ENCODE measurements around the gene PACS2.

The PACS2 gene

DNA sequence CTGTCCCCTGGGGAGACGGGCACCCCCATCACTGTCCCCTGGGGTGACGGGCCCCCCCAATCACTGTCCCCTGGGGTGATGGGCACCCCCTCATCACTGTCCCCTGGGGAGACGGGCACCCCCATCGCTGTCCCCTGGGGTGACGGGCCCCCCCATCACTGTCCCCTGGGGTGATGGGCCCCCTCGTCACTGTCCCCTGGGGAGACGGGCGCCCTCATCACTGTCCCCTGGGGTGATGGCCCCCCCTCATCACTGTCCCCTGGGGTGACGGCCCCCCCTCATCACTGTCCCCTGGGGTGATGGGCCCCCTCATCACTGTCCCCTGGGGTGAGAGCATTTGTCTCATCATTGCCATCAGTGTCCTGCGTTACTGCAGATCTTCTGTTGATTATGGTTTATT is 38.6 kb downstream of the PACS2 start:
- no peak for TF ChIP-seq EZH2phosphoT487 (IDR thresholded peaks at IDR 0.05; ENCODE audit: borderline replicate concordance)
- TF ChIP-seq, protein P1, sequence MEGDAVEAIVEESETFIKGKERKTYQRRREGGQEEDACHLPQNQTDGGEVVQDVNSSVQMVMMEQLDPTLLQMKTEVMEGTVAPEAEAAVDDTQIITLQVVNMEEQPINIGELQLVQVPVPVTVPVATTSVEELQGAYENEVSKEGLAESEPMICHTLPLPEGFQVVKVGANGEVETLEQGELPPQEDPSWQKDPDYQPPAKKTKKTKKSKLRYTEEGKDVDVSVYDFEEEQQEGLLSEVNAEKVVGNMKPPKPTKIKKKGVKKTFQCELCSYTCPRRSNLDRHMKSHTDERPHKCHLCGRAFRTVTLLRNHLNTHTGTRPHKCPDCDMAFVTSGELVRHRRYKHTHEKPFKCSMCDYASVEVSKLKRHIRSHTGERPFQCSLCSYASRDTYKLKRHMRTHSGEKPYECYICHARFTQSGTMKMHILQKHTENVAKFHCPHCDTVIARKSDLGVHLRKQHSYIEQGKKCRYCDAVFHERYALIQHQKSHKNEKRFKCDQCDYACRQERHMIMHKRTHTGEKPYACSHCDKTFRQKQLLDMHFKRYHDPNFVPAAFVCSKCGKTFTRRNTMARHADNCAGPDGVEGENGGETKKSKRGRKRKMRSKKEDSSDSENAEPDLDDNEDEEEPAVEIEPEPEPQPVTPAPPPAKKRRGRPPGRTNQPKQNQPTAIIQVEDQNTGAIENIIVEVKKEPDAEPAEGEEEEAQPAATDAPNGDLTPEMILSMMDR (conservative IDR thresholded peaks at IDR 0.05; ENCODE audit: low read length), result no peak
- H3K36me3 ChIP-seq (ENCODE audit: insufficient read depth, low read length), result peaks cover 8% of the 10 kb centered on the region; the same call in 1 of the 2 replicates
- no peak overlapping the region for H3K4me2 ChIP-seq (ENCODE audit: low read depth, low read length, poor library complexity, severe bottlenecking)
- H3K4me3 ChIP-seq (ENCODE audit: low read length, poor library complexity, severe bottlenecking), result no peak overlapping the region
- H3K9me3 ChIP-seq (ENCODE audit: insufficient read depth, low read depth, low read length), result no peaks in the 10 kb centered on the region
- H3K9me2 ChIP-seq (replicated peaks; ENCODE audit: low read depth, low read length), result no peaks in the 10 kb centered on the region
- no peaks in the 10 kb centered on the region for H3F3A ChIP-seq (ENCODE audit: low read depth)
- H4K20me1 ChIP-seq (ENCODE audit: insufficient read depth, low read length, poor library complexity, severe bottlenecking), result peaks cover 4% of the 10 kb centered on the region
- H3K9ac ChIP-seq (ENCODE audit: low read depth, low read length, poor library complexity, severe bottlenecking), result no peak overlapping the region
- peaks cover 4% of the 10 kb centered on the region for H3K4me1 ChIP-seq (ENCODE audit: insufficient read depth, low read length, poor library complexity, severe bottlenecking)
- H2AFZ ChIP-seq (ENCODE audit: low read length), result no peak overlapping the region
- H3K27me3 ChIP-seq (ENCODE audit: insufficient read depth, low read length, poor library complexity, severe bottlenecking), result no peaks in the 10 kb centered on the region
- H3K79me2 ChIP-seq (ENCODE audit: insufficient read depth, low read length), result no peaks in the 10 kb centered on the region

DNA sequence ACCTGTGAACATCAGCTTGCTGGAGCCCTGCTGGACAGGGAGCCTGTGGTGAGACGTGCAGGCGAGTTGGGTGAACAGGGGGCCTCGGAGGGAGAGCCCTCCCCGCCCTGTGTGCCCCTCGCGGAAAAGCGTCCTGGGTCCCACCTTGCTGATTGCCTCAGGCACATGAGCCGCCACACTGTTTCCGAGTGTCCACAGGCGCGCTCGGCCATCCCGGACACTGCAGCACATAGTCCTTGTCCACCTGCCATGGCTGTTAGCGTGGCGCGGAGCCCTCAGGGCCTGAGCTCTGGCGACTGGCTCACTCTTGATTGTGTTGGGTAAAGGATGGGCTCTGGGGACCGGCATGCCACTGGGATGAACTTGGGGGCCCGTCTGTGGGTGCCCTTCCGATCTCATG is 40.0 kb downstream of the PACS2 start:
- Histone ChIP-seq H3K79me2 (ENCODE audit: insufficient read depth, low read length) (no peaks in the 10 kb centered on the region), H4K20me1 (ENCODE audit: insufficient read depth, low read length, poor library complexity, severe bottlenecking) (peaks cover 4% of the 10 kb centered on the region), H3K27me3 (ENCODE audit: insufficient read depth, low read length, poor library complexity, severe bottlenecking) (no peaks in the 10 kb centered on the region), H2AFZ (ENCODE audit: low read length) (no peak overlapping the region), H3K4me2 (ENCODE audit: low read depth, low read length, poor library complexity, severe bottlenecking) (no peak overlapping the region), H3K9me3 (ENCODE audit: insufficient read depth, low read depth, low read length) (no peaks in the 10 kb centered on the region), H3K4me1 (ENCODE audit: insufficient read depth, low read length, poor library complexity, severe bottlenecking) (peaks cover 4% of the 10 kb centered on the region), H3K9ac (ENCODE audit: low read depth, low read length, poor library complexity, severe bottlenecking) (no peak overlapping the region), H3K36me3 (ENCODE audit: insufficient read depth, low read length) (peaks cover 8% of the 10 kb centered on the region; the same call in 1 of the 2 replicates), H3F3A (ENCODE audit: low read depth) (no peaks in the 10 kb centered on the region), H3K9me2 (replicated peaks; ENCODE audit: low read depth, low read length) (no peaks in the 10 kb centered on the region), H3K4me3 (ENCODE audit: low read length, poor library complexity, severe bottlenecking) (no peak overlapping the region)
- TF ChIP-seq EZH2phosphoT487 (IDR thresholded peaks at IDR 0.05; ENCODE audit: borderline replicate concordance), result no peak

DNA sequence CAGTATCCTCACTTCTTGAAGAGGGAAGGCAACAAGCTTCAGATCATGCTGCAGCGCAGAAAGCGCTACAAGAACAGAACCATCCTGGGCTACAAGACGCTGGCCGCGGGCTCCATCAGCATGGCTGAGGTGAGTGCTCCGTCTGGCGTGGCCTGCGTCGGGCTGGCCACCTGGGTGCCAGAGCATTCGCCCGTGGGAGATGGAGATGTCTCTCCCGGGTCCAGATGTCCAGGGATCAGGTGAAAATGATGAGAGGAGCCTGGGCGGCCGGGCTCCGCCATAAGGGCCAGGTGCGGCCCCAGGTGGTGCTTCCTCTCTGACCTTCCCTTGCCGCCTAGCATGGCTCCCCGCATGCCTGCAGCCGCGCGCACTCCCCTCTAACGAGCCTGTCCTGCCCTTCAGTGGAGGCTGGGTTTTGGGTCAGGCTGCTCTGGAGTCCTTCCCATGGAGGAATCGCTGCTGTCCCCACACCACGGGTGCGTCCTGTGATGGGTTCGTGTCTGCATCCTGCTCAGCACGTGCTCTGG is 40.6 kb downstream of the PACS2 start:
- Histone ChIP-seq H4K20me1 (ENCODE audit: insufficient read depth, low read length, poor library complexity, severe bottlenecking) (peaks cover 4% of the 10 kb centered on the region), H3K27me3 (ENCODE audit: insufficient read depth, low read length, poor library complexity, severe bottlenecking) (no peaks in the 10 kb centered on the region), H3K79me2 (ENCODE audit: insufficient read depth, low read length) (no peaks in the 10 kb centered on the region), H3K9me2 (replicated peaks; ENCODE audit: low read depth, low read length) (no peaks in the 10 kb centered on the region), H3K9me3 (ENCODE audit: insufficient read depth, low read depth, low read length) (no peaks in the 10 kb centered on the region), H3K4me1 (ENCODE audit: insufficient read depth, low read length, poor library complexity, severe bottlenecking) (peaks cover 4% of the 10 kb centered on the region), H3K4me3 (ENCODE audit: low read length, poor library complexity, severe bottlenecking) (no peak overlapping the region), H3K4me2 (ENCODE audit: low read depth, low read length, poor library complexity, severe bottlenecking) (no peak overlapping the region), H2AFZ (ENCODE audit: low read length) (no peak overlapping the region), H3K9ac (ENCODE audit: low read depth, low read length, poor library complexity, severe bottlenecking) (no peak overlapping the region), H3K36me3 (ENCODE audit: insufficient read depth, low read length) (peaks cover 8% of the 10 kb centered on the region; the same call in 1 of the 2 replicates), H3F3A (ENCODE audit: low read depth) (no peaks in the 10 kb centered on the region)
- no peak for TF ChIP-seq EZH2phosphoT487 (IDR thresholded peaks at IDR 0.05; ENCODE audit: borderline replicate concordance)
- TF ChIP-seq, protein P1 (conservative IDR thresholded peaks at IDR 0.05; ENCODE audit: low read length), result no peak
